ENCODE data around the gene USP53.
A peak's percentile ranks its signal among the peaks of the same experiment; 100 is the strongest.

The USP53 gene

DNA sequence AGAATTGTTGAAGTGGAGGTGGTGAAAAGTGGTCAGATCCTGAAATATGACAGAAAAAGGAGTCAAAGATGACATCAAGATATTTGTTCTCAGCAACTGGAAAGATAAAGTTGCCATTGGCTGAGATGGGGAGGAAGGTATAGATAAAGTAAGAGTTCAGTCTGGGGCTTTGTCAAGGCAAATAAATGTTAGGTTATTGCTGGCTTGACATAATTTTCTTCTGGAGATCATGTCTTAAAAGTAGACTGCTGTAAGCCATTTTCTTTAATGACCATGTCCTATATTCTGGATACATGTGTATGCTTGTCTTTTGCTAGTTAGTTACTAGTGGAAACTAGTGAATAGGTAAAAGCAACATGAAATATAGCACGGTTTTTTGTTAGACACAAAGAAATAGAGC, 5.6 kb downstream of the USP53 start:
- H3K4me3 ChIP-seq (replicated peaks; ENCODE audit: low read depth, low read length), result no peak overlapping the region
- DNase-seq (ENCODE audit: low read depth), result no peak

DNA sequence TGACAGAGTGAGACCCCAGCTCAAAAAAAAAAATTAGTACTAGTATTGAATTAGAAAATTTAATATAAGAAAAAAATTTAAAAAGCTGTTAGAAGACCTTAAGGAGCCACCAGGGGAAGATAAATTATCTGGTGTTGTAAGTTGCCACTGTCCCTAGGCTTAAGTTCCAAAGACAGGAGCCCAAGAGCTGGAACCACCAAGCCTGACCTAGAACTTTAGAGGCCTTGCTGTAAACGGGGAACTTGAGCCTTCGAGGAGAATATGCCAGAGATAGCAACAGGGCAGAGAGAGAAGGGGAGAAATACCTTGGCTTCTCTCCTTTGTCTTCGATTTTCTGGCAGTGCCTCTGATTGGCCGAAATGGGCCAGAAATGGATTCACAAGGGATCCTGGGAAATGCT, 8.9 kb downstream of the USP53 start:
- no peak for TF ChIP-seq CTCF (IDR thresholded peaks at IDR 0.05; ENCODE audit: low read length, missing control alignments)
- H3K4me3 ChIP-seq (replicated peaks; ENCODE audit: low read depth, low read length), result no peak overlapping the region
- no peak for DNase-seq (ENCODE audit: low read depth)

More for the DNA sequence above, 5.6 kb downstream of the USP53 start:
- no peak for TF ChIP-seq CTCF (IDR thresholded peaks at IDR 0.05; ENCODE audit: low read length, missing control alignments)

DNA sequence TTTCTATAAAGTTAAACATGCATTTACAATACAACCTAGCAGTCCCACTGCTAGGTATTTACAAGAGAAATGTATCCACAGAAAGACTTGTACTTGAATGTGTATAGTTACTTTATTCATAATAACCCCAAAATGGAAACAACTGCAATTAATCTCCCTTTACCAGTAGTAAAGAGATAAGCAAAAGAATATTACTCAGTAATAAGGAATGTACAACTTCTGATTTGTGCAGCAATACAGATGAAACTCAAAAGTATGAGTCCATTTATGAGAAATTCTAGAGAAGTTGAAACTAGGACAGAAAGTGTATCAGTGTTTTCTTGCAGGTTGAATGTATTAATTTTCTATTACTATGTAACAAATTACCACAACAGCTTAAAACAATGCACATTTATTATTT, 15.2 kb downstream of the USP53 start:
- H3K4me3 ChIP-seq (replicated peaks; ENCODE audit: low read depth, low read length), result no peak overlapping the region
- no peak for TF ChIP-seq CTCF (IDR thresholded peaks at IDR 0.05; ENCODE audit: low read length, missing control alignments)
- DNase-seq (ENCODE audit: low read depth), result peak; percentile 45

- TF ChIP-seq CTCF (IDR thresholded peaks at IDR 0.05; ENCODE audit: low read length, missing control alignments), result no peak
- H3K4me3 ChIP-seq (replicated peaks; ENCODE audit: low read depth, low read length), result no peak overlapping the region
- no peak for DNase-seq (ENCODE audit: low read depth)
Measured at GRCh38 chr4:119228406-119228805, 15.9 kb downstream of the USP53 start.

GRCh38 chr4:119229908-119230687, 17.6 kb downstream of the USP53 start:
- TF ChIP-seq CTCF (IDR thresholded peaks at IDR 0.05; ENCODE audit: low read length, missing control alignments), result no peak
- DNase-seq (ENCODE audit: low read depth), result no peak
- no peak overlapping the region for H3K4me3 ChIP-seq (replicated peaks; ENCODE audit: low read depth, low read length)

DNA sequence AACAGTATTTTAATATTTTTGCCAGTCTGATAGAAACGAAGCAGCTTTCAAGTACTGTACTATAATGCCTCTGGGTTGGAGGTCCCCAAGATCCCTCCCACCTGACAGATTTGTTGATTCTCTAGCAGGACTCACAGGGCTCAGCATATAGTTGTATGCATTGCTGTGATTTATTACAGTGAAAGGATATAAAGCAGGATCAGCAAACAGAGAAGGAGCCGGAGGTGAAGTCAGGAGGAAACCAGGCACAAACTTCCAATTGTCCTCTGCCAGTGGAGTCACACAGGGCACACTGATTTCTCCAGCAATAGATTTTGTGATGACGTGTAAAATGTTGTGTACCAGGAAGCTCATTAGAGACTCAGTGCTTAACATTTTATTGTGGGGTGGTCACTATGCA, 19.0 kb downstream of the USP53 start:
- no peak overlapping the region for H3K4me3 ChIP-seq (replicated peaks; ENCODE audit: low read depth, low read length)
- TF ChIP-seq CTCF (IDR thresholded peaks at IDR 0.05; ENCODE audit: low read length, missing control alignments), result no peak
- DNase-seq (ENCODE audit: low read depth), result no peak

DNA sequence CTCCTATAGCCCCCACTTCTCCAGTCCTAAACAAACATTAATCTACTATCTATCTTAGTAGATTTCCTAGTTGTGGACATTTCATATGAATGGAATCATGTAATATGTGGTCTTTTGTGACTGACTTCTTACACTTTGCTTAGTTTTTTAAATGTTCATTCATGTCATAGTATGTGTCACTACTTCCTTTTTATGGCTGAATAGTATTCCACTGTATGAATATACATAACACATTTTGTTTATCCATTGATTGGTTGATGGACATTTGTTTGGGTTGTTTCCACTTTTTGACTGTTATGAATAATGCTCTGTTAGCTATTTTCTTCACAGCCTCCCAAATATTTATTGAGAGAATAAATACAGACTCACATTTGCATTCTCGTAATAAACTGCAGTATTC, 19.8 kb downstream of the USP53 start:
- no peak for DNase-seq (ENCODE audit: low read depth)
- no peak for TF ChIP-seq CTCF (IDR thresholded peaks at IDR 0.05; ENCODE audit: low read length, missing control alignments)
- H3K4me3 ChIP-seq (replicated peaks; ENCODE audit: low read depth, low read length), result no peak overlapping the region
